ENCODE data around the gene LBHD2.

The LBHD2 gene

GRCh38 chr14:103056322-103057027 is 27.5 kb upstream of the LBHD2 start:
- H3K27me3 ChIP-seq (ENCODE audit: insufficient read depth, poor library complexity, severe bottlenecking): peaks cover 36% of the 10 kb centered on the region
- H3K27ac ChIP-seq (replicated peaks): no peak overlapping the region
- no peak for DNase-seq (ENCODE audit: low read depth in 1 of 2, low spot score in 1 of 2)
- TF ChIP-seq SPI1 (IDR thresholded peaks at IDR 0.05; ENCODE audit: borderline replicate concordance, low read depth): no peak
- no peak for TF ChIP-seq REST (IDR thresholded peaks at IDR 0.05; ENCODE audit: insufficient replicate concordance, low read depth)
- 0 out of 2 replicates have a peak overlapping the region, but pooled peaks have one; percentile 10 for H3K4me3 ChIP-seq (replicated peaks; ENCODE audit: insufficient read depth, low read length)

GRCh38 chr14:103057028-103057371 is 27.0 kb upstream of the LBHD2 start:
- peaks cover 36% of the 10 kb centered on the region for H3K27me3 ChIP-seq (ENCODE audit: insufficient read depth, poor library complexity, severe bottlenecking)
- no peak overlapping the region for H3K27ac ChIP-seq (replicated peaks)
- TF ChIP-seq GABPA (IDR thresholded peaks at IDR 0.05; ENCODE audit: low read depth): no peak
- TF ChIP-seq REST (IDR thresholded peaks at IDR 0.05; ENCODE audit: insufficient replicate concordance, low read depth): no peak
- no peak for TF ChIP-seq SPI1 (IDR thresholded peaks at IDR 0.05; ENCODE audit: borderline replicate concordance, low read depth)
- no peak for TF ChIP-seq CTCF (IDR thresholded peaks at IDR 0.05; ENCODE audit: insufficient read depth, low read length)
- no peak for TF ChIP-seq POLR2AphosphoS5 (IDR thresholded peaks at IDR 0.05; ENCODE audit: low read depth)

GRCh38 chr14:103057372-103058163 is 26.4 kb upstream of the LBHD2 start, which contains the start of gene CDC42BPB:
Gene CDC42BPB (minus strand): TSS chr14:103057549. CDS start chr14:103057173, 376 bp downstream.
- H3K27ac ChIP-seq (replicated peaks): no peak within 1 kb of the TSS
- TF ChIP-seq REST (IDR thresholded peaks at IDR 0.05; ENCODE audit: insufficient replicate concordance, low read depth) (no peak), CTCF (IDR thresholded peaks at IDR 0.05; ENCODE audit: insufficient read depth, low read length) (no peak), SPI1 (IDR thresholded peaks at IDR 0.05; ENCODE audit: borderline replicate concordance, low read depth) (no peak), POLR2AphosphoS5 (IDR thresholded peaks at IDR 0.05; ENCODE audit: low read depth) (no peak), GABPA (IDR thresholded peaks at IDR 0.05; ENCODE audit: low read depth) (no peak)
- peak within 1 kb of the TSS; percentile 23; the same call in 1 of the 2 replicates for H3K4me3 ChIP-seq (replicated peaks; ENCODE audit: insufficient read depth, low read length)
- no peak for DNase-seq (ENCODE audit: low read depth in 1 of 2, low spot score in 1 of 2)
- peaks cover 36% of the 10 kb centered on the region for H3K27me3 ChIP-seq (ENCODE audit: insufficient read depth, poor library complexity, severe bottlenecking)

More at GRCh38 chr14:103057028-103057371, 27.0 kb upstream of the LBHD2 start:
- no peak for DNase-seq (ENCODE audit: low read depth in 1 of 2, low spot score in 1 of 2)
- 0 out of 2 replicates have a peak overlapping the region, but pooled peaks have one; percentile 10 for H3K4me3 ChIP-seq (replicated peaks; ENCODE audit: insufficient read depth, low read length)

Data from HL-60 (cell line).